ENCODE data around the gene WSCD2. TPM values are rescaled to one million over a fixed set of nuclear protein-coding genes. Genes with fewer than 3 reads are reported as not detected.

Gene WSCD2
- polyA plus RNA-seq, 4 donors = 6.9 to 10.4 (median 8.8) TPM

DNA sequence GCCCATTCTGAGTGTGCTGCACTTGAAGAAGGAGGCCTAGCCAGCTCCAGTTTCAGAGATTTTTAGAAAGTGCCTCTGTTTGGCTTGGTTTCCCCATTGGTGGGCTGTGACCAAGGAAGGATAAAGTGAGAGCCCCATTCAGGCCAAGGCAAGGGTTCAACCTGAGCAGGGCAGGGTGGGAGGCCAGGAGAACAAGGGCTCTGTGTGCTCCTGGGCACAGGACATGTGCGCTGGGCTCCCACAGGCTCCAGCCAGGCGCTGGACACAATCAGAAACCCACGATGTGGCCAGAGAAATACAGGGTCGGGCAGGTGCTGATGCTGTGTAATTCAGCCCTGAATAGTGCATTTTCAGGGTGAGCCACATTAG, 23.1 kb downstream of the WSCD2 start:
- no peak for DNase-seq (ENCODE audit: low read depth in 4 of 4, low spot score in 2 of 4)

DNA sequence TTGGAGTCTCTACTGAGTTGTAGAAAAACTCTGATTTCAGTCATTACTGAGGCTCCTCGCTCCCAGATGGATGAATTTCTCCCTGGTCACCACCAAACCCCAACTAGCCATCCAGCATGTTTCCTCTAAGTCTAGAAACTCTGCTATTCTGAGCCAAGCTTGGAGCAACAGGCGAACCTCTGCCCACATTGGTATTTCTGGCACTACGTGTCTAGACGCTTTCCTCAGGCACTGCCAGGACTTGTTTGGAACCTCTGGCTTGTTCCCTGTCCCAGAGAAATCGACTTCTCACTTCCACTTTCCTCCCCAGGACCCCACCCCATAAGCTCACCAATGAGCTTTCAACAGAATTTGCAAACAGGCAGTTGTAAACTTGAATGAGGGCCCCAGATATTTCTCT, 27.6 kb downstream of the WSCD2 start:
- DNase-seq (ENCODE audit: low read depth in 4 of 4, low spot score in 2 of 4) = no peak

DNA sequence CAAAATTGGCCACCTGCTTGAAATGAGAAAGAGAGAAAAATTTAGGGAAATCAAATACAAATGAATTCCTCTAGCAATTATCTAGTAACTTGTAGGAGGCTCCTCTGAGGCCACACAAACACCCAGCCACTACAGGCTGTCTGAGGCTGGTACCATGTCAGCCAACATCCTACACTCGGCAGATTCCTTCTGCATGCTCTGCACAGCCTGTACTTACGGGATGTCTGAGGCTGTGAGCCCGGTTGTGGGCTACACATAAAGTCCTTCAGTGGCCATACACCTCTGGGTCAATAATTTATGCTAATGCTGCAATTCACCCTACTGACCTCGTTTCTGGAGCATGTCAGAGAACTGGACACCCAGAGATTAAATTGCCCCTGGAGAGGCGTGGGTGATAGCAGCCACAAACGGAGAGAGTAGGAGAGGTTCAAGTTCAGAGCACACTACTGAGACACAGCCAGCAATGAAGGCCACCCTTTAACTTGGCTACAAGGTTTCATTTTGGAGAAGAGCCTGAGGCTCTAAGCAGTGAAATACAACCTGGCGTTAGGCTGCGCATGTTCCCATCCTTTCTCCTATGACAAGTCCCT, 28.9 kb downstream of the WSCD2 start:
- DNase-seq (ENCODE audit: low read depth in 4 of 4, low spot score in 2 of 4) = no peak

DNA sequence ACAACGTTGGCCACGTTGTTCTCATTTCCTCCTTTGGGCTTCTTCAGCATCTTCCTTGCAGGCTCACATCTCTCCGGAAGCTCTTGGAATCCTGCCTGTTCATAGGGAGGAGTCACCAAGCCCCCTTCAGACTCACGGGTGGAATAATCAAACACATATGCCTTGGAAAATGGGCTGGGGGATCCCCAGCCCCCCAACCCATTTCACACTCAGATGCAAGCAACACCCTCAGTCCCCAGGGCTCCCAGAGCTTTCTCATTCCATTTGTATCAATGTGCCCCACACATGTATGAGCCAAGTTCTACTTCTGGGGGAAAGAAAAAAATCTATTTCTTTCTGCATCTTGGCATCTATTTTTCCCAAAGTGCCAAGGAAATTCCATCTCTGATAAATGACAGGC, 33.1 kb downstream of the WSCD2 start:
- DNase-seq (ENCODE audit: low read depth in 4 of 4, low spot score in 2 of 4) = no peak

DNA sequence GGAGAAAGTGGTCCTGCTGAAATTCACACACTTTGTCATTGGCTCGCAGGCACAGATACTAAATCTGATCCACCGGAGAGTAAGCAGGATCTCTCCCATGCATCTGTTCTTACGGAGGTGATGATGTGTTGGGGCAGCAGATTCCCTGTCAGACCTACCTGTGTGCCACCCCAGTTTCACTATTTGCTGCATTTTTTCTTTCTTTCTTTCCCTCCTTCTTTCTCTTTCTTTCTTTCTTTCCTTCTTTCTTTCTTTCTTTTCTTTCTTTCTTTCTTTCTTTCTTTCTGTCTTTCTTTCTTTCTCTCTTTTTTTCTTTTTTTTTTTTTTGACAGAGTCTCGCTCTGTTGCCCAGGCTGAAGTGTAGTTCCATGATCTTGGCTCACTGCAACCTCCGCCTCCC, 37.4 kb downstream of the WSCD2 start:
- no peak for DNase-seq (ENCODE audit: low read depth in 4 of 4, low spot score in 2 of 4)

DNA sequence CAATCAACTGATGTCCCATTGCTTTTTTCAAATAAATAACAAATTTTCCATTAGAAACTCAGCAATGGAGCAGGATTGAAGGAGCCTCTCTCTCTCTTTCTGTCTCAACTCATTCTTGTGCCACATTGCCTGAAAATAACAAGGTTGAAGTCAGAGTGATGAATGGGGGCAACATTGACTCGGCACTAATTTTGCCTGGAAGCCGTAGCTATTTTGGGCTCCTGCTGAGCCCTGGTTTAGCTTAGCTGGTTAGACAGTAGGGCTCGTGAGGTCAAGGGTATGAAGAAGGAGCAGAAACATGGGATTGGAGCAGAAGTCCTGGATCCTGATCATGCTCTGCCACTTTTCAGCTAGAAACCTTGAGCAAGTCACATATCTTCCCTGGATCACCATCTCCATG, 38.9 kb downstream of the WSCD2 start:
- DNase-seq (ENCODE audit: low read depth in 4 of 4, low spot score in 2 of 4) = no peak

DNA sequence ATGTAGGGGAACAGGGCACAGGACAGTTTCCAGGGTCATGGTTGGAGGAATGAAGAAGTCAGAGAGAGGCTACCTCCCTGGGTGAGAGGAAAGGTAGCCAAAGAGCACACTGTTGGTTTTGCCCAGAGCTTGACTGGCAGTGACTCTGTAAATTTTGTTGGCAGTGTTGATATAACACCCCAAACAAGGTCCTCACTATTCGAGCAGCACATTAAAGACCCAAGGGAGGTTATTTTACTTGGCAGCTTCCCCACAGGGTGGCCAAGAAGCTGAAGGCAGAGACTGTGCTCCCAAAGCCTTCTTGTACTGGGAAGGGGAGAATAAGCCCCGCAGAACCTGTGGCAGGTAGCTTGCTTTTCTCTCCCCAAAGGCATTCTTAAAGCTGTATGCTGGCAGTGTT, 40.6 kb downstream of the WSCD2 start:
- no peak for DNase-seq (ENCODE audit: low read depth in 4 of 4, low spot score in 2 of 4)

DNA sequence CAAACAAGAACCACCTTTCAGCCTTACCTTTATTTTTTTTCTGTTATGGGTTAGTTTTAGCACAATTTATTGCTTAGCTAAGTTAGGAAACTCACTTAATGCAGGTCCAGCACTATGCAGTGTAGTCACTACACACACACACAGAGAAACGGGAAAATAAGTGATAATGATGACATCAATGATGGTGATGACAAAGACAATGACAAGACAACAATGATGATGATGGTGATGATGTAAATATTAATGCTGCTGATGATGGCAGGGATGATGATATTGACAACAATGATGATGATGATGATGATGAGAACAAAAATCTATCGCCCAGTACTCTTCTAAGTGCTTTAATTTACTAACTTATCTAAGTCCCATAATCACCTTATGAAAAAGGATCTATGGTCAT, 41.1 kb downstream of the WSCD2 start:
- DNase-seq (ENCODE audit: low read depth in 4 of 4, low spot score in 2 of 4) = no peak

DNA sequence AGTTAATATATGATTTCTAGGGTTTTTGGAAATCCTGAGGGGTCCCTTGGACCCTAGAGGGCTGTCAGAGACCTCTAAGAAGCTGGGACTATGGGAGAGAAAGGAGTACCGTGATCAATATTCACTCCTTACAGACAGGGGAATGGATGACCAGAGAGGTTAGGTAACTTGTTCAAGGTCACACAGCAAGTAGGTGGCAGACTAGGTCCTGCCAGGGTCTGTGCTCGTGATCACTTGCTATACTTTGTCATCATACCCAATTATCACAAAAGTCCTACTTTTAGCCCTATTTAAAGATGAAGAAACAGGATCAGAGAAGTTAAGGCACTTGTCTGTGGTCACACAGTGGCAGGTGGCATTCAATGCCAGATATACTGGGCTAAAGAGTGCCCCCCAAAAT, 42.9 kb downstream of the WSCD2 start:
- no peak for DNase-seq (ENCODE audit: low read depth in 4 of 4, low spot score in 2 of 4)

DNA sequence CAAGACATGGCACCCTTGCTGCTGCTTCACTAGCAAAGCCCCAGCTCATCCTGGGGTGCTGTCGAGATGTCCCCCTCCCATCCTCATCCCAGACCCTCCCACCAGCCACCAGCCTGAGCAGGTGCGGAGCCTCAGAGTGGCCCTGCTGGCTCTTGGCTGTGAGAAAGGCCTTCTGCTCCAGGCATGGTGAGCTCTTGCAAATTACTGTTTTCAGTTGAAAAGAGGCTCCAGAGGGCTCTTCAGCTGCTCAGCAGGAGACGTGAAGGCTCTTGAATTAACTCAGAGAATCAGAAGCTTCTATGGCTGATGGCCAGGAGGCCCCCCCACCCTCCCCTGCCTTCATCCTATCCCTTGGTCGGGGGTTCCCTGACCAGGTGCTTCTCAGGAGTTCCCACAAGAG, 44.1 kb downstream of the WSCD2 start:
- no peak for DNase-seq (ENCODE audit: low read depth in 4 of 4, low spot score in 2 of 4)

DNA sequence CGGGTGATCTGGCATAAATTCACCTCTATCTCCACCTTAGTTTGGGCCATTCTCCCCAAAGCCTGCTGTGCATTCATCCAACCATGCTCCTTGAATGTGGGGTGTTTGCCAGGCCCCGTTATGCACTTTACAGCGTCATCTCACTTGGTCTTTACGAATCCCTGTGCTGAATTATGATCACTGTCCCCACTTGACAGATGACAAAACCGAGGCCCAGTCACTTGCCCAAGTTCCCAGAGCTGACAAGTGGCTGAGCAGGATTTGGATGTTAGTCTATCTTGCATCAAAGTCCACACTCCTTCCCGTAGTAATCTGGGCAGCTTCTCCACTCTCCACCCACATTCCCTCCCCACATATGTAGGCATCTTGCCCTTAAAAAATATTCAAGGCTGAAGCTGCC, 44.8 kb downstream of the WSCD2 start:
- no peak for DNase-seq (ENCODE audit: low read depth in 4 of 4, low spot score in 2 of 4)

DNA sequence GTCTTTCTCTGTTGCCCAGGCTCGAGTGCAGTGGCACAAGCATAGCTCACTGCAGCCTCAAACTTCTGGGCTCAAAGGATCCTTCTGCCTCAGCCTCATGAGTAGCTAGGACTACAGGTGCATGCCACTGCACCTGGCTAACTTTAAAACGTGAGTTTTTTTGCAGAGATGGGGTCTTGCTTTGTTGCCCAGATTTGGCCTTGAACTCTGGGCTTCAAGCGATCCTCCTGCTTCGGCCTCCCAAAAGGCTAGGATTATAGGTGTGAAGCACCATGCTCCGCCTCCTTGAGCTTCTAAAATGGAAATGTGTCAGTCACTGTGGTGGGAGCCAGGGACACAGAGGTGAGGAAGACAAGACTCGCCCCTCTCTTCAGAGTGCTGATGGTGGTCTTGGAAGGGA, 45.6 kb downstream of the WSCD2 start:
- no peak for DNase-seq (ENCODE audit: low read depth in 4 of 4, low spot score in 2 of 4)

DNA sequence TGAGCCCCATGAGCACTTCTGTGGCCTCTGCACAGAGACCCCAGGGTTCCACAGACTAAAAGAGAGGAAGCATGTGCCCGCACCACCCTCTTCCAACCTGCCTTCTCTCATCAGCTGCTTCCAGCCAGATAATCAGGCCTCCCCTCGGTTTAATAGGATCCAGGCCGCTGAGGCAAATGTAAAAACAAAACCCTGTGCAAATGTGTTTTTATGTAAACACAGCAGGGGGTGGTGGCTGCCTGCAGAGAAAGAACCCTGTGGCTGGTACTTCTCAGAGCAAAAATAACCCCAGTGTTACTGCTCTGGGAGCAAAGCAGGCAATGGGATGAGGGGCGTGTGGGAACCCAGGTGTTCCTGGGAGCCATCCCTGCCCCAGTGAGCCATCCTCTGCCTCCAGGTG, 46.2 kb downstream of the WSCD2 start:
- no peak for DNase-seq (ENCODE audit: low read depth in 4 of 4, low spot score in 2 of 4)

DNA sequence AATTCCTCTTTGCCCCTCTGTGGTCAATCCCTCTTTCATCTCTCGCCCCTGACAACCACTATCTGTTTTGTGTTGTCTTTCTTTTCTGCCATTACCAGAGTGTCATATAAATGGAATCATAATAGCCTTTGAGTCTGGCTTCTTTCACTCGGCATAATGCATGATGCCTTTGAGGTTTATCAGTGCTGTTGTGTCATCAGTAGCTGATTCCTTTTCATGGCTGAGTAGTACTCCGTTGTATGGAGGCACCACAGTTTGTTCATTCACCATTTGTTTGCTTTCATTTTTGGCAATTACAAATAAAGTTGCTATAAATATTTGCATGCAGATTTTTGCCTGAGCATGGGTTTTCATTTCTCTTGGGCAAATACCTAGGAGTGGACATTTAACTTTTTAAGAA, 47.2 kb downstream of the WSCD2 start:
- DNase-seq (ENCODE audit: low read depth in 4 of 4, low spot score in 2 of 4) = no peak

DNA sequence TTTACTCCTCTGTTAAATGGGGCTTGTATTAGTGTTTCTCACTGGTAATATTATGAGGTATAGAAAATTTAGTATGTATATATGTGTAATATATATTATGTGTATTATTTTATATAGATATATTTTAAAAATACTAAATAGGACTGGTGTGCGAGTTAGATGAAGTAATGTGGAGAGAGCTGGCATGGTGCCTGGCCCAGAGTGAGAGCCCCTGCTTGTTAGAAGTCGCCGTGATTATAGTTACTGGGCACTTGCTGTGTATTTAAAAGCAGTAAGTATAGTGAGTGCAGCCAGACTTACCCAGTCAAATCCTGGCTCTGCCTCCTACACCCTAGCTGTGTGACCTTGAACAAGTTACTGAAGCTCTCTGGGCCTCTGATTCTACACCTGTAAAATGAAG, 48.0 kb downstream of the WSCD2 start:
- no peak for DNase-seq (ENCODE audit: low read depth in 4 of 4, low spot score in 2 of 4)

DNA sequence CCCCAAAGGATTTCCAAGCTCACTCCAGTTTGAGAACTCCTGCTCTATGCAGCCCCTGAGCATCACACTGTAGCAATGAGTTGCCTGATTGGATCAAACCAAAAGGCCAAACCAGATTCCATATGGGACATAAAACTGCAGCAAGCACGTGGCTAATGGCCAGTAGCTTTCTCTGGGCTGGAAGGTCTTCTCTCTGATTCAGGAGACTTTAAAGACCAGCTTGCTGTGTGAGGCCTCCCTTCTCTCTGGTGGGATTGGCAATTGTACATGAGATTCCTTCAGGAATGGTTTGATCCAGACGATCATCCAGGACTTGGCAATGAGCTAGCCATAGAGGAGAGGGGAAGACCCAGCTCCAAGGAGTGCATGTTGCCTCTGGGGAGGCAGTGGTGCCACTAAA, 50.2 kb downstream of the WSCD2 start:
- no peak for DNase-seq (ENCODE audit: low read depth in 4 of 4, low spot score in 2 of 4)

DNA sequence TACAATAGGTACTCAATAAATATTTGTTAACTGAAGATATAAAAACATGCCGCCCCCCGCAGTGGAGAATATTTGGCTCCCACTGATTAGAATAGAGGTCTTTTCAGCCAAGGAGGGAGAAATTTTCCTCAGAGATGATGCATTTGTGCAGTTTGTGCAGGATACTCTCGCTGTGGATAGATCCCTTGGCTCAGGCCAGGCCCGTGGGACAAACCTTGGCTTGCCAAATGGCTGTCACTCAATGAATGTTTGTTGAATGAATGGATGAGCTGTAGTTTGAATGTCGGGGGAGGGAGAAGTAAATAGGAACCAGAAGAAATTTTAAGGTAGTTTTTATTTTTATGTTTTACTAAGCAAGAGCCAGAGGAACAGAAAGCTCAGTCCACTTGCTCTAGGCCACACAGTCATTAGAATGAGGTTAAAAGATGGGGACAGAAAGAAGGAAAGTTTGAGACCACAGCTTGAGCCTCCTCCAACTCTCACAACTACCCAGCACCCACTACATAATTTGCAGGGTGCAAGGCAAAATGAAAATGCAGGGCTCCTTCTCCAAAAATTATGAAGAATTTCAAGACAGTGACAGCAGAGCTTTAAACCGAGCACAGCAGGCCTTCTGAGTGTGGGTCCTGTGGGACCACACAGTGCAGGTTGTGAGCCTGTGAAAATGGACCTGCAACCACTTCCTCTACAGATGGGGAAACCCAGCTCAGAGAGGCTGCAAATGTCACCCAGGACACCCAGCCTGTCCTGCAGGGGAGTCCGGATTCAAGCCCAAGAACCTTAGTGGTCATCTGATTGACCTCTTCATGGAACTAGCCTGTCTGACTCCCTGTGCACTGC, 51.4 kb downstream of the WSCD2 start:
- no peak for DNase-seq (ENCODE audit: low read depth in 4 of 4, low spot score in 2 of 4)

DNA sequence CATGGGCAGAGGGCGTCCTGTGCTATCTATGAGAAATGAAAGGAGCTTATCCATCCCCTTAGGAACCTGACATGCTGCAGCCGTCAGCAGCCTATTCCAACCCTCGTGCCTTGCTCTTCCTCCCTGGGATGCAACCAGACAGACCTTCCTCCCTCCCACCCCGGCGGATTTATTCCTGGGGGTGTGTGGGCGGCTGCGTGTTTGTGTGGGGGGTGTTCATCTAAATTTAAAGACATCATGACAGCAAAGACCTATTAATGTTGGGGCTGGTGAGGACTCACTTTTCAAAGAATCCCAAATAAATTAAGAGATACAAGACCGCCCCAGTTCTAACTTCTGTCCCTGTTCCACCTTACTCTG, 52.0 kb downstream of the WSCD2 start:
- DNase-seq (ENCODE audit: low read depth in 4 of 4, low spot score in 2 of 4) = no peak

DNA sequence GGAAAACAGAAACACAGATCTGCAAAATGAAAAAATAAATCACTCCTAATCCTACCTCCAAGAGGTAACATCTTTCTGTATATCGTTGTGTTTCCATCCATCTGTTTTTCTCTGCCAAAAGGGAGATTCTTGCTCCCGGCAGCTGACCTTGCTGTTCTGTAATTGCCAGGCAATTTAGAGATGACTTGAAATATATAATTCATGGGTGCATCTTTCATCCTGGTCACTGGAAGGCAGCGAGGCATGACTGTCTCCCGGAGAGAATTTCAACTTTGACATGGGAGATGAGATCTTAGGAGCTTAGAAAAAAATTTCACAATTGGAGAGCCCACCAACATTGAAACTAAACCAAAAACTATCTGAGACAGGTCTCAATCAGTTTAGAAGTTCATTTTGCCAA, 53.0 kb downstream of the WSCD2 start:
- no peak for DNase-seq (ENCODE audit: low read depth in 4 of 4, low spot score in 2 of 4)

DNA sequence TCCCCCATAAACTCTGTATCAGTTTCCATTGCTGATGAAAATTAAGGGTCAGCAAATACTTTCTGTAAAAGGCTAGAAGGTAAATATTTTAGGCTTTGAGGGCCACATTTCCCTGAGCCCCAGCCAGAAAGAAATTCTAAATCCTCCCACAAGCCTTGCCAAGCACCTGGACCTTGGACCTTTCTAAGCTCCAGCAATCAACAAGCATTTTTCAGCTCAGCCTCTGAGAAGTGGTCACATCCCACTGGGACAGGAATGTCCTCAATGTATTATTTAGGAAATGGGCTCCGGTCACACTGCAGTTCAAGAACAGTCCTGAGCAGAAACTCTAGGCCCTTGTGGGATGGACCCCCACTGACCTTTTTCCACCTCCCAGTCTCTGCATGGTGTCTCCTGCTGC, 55.9 kb downstream of the WSCD2 start:
- DNase-seq (ENCODE audit: low read depth in 4 of 4, low spot score in 2 of 4) = no peak

DNA sequence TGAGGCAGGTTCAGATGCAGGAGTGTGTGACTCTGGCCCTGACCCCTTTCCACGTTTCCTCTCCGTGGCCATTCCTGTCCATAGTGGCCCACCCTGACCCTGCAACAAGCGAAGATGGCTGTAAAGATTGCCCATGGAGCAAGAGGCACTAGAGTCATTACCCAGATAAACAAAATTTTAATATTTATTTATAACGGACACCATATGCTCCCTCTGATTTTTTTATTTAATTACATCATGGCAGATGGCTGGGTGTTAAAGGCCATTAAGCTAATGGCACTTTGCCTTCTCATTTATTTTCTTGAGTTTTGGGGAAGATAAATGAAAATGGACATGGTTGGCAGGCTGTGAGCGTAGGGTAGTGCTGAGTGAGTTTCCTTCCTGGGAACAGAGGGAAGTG, 58.7 kb downstream of the WSCD2 start:
- DNase-seq (ENCODE audit: low read depth in 4 of 4, low spot score in 2 of 4) = no peak

DNA sequence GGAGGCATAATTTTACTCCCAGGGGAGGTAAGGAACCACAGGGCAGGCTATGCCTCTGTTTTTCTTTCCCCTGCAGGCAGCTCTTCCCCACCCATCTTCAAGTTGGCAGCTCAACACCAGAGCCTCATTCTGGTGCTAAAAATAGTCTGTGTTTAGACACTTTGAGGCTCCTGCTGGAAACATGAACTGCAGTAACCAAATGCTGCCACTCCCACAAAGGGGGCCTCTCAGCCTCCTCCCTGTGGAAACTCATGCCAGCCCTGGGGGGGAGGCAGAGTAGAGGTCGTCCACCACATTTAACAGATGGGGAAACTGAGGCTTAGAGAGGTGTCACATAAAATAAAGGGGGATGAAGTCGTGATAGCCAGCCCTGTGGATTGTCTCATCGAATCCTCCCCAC, 61.4 kb downstream of the WSCD2 start:
- no peak for DNase-seq (ENCODE audit: low read depth in 4 of 4, low spot score in 2 of 4)

DNA sequence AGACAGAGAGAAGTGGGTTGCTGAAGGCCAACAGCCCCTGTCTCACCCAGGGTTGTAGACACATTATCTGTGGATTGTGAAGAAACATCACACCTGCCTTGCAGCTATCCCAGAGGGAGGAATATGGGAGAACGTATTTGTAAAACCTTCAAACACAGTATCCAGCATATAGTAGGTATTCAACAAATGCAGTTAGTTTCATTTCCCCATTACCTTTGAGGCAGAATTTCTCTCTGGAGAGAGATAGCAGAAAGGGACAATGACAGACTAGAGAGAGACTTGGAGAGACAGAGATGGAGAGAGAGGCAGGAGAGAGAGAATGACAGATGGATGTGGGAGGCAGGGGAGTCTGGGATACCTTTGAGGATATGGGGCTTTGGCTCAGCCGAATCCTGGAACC, 62.0 kb downstream of the WSCD2 start:
- DNase-seq (ENCODE audit: low read depth in 4 of 4, low spot score in 2 of 4) = no peak

All from left renal cortex interstitium (tissue), 4 donors.